A549 (cell line): ENCODE data around the gene C18orf63.

Experiments
- BCL3 ChIP-seq: fragments of >200 bp; sonication (Bioruptor Twin); formaldehyde crosslinking; IDR thresholded peaks from 3 replicates; pipeline ENCODE4 v1.6.1; 2016
- CHD2 ChIP-seq: fragments of 150-350 bp; IDR thresholded peaks from 2 replicates; pipeline ENCODE4 v1.6.1; 2014; ENCODE audit warnings: low read length; ENCODE audit not compliant: partially characterized antibody
- CTCF ChIP-seq: fragments of >200 bp; sonication (Bioruptor Twin); formaldehyde crosslinking; IDR thresholded peaks from 3 replicates; pipeline ENCODE4 v1.5.1; 2016
- ESRRA ChIP-seq: fragments of 150-350 bp; IDR thresholded peaks from 2 replicates; pipeline ENCODE4 v1.6.1; 2014; ENCODE audit warnings: mild to moderate bottlenecking, low read length, borderline replicate concordance
- GATA3 ChIP-seq: IDR thresholded peaks from 2 replicates; pipeline ENCODE4 v1.6.1; 2012; ENCODE audit warnings: borderline replicate concordance
- HDAC2 ChIP-seq: fragments of 200-600 bp; sonication (generic); IDR thresholded peaks from 2 replicates; pipeline ENCODE4 v1.6.1; 2016
- MAFK ChIP-seq: fragments of 450-650 bp; IDR thresholded peaks from 2 replicates; pipeline ENCODE4 v1.6.1; 2014; ENCODE audit not compliant: partially characterized antibody
- MAZ ChIP-seq: fragments of 150-350 bp; IDR thresholded peaks from 2 replicates; pipeline ENCODE4 v1.6.1; 2014; ENCODE audit warnings: antibody characterized with exemption, low read depth, low read length, borderline replicate concordance
- NR3C1 ChIP-seq: fragments of >200 bp; sonication (Bioruptor Twin); formaldehyde crosslinking; IDR thresholded peaks from 3 replicates; pipeline ENCODE4 v1.6.1; 2017
- PBX3 ChIP-seq: IDR thresholded peaks from 2 replicates; pipeline ENCODE4 v1.6.1; 2012
- POLR2A ChIP-seq: IDR thresholded peaks from 2 replicates; pipeline ENCODE4 v1.6.1; 2012; ENCODE audit warnings: mild to moderate bottlenecking, low read length
- RNF2 ChIP-seq: fragments of 200-600 bp; sonication (generic); IDR thresholded peaks from 2 replicates; pipeline ENCODE4 v1.6.1; 2016; ENCODE audit warnings: low read depth, mild to moderate bottlenecking, antibody characterized with exemption, moderate library complexity, borderline replicate concordance
- SREBF2 ChIP-seq: fragments of 450-650 bp; IDR thresholded peaks from 2 replicates; pipeline ENCODE4 v1.6.1; 2014; ENCODE audit warnings: mild to moderate bottlenecking, moderate library complexity

GRCh38 chr18:74274700-74275099 is 40.9 kb upstream of the C18orf63 start:
- TF ChIP-seq GATA3 = no peak
- TF ChIP-seq CTCF = no peak
- TF ChIP-seq MAFK = no peak
- no peak for TF ChIP-seq CHD2
- TF ChIP-seq ESRRA = no peak
- no peak for TF ChIP-seq NR3C1
- TF ChIP-seq BCL3 = no peak
- TF ChIP-seq RNF2 = no peak
- no peak for TF ChIP-seq POLR2A
- TF ChIP-seq SREBF2 = no peak
- TF ChIP-seq PBX3 = no peak
- no peak for TF ChIP-seq MAZ
- TF ChIP-seq HDAC2 = no peak
